Ovary (tissue), 3 donors: ENCODE measurements around the gene VSIG10.

Experiments used
- EP300 ChIP-seq: sonication (generic); formaldehyde crosslinking; IDR thresholded peaks from one replicate; pipeline ENCODE4 v1.6.1; 2017; ENCODE audit warnings: antibody characterized with exemption
- POLR2A ChIP-seq: fragments of 450-650 bp; IDR thresholded peaks from one replicate; pipeline ENCODE4 v1.6.1; 2017; ENCODE audit warnings: antibody characterized with exemption, mild to moderate bottlenecking, moderate library complexity
- TF ChIP-seq, protein P1 (sequence below), 3 donors: fragments of 450-650 bp in 2 of 3; fragments of 200-600 bp in 1 of 3; IDR thresholded peaks; one replicate each; pipeline versions ENCODE4 v1.5.1 to v1.8.0; 2016 to 2022; ENCODE audit warnings: antibody characterized with exemption in 3 of 3, mild to moderate bottlenecking in 1 of 3
- donor health status: DM: no; HTN: no; CAD: no.

- TF ChIP-seq, protein P1, sequence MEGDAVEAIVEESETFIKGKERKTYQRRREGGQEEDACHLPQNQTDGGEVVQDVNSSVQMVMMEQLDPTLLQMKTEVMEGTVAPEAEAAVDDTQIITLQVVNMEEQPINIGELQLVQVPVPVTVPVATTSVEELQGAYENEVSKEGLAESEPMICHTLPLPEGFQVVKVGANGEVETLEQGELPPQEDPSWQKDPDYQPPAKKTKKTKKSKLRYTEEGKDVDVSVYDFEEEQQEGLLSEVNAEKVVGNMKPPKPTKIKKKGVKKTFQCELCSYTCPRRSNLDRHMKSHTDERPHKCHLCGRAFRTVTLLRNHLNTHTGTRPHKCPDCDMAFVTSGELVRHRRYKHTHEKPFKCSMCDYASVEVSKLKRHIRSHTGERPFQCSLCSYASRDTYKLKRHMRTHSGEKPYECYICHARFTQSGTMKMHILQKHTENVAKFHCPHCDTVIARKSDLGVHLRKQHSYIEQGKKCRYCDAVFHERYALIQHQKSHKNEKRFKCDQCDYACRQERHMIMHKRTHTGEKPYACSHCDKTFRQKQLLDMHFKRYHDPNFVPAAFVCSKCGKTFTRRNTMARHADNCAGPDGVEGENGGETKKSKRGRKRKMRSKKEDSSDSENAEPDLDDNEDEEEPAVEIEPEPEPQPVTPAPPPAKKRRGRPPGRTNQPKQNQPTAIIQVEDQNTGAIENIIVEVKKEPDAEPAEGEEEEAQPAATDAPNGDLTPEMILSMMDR (IDR thresholded peaks at IDR 0.05): no peak
- TF ChIP-seq POLR2A (no peak), EP300 (no peak)
Observed at GRCh38 chr12:118061873-118062843, 41.7 kb downstream of the VSIG10 start.
